Measurements from ENCODE around the gene MSX1.

The MSX1 gene

GRCh38 chr4:4871242-4871572 is 11.7 kb downstream of the MSX1 start:
- no peak for DNase-seq

GRCh38 chr4:4871573-4872313 is 12.3 kb downstream of the MSX1 start:
- no peak for DNase-seq

DNA sequence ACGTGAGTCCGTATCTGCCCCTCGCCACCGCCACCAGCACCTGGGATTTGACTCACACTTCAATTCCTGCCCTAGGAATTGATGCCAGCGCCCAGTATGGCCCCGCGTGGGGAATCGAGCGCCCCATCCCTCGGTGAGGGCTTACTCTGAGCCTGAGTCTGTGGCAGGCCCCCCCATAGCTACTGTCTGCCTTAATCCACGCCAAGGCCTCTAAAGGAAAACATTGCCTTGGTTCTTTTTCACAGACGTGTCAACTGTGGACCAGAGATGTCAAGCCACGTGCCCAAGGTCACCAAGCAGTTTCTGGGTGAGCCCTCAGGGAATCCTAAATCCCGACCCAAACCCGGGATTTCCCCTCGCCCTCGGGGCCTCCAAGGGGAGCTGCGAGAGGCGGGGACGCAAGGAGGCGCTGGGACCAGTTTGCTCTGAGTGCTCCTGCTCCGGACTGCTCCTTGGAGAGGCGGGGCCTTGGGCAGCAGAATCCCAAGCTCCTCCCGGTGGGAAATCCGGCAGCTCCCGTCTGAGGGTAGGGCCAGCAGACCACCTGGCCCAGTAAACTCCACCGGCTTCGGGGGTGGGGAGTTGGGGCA is 12.9 kb downstream of the MSX1 start:
- DNase-seq = no peak

- DNase-seq = no peak
Measured at GRCh38 chr4:4873203-4873602, 13.7 kb downstream of the MSX1 start.

DNA sequence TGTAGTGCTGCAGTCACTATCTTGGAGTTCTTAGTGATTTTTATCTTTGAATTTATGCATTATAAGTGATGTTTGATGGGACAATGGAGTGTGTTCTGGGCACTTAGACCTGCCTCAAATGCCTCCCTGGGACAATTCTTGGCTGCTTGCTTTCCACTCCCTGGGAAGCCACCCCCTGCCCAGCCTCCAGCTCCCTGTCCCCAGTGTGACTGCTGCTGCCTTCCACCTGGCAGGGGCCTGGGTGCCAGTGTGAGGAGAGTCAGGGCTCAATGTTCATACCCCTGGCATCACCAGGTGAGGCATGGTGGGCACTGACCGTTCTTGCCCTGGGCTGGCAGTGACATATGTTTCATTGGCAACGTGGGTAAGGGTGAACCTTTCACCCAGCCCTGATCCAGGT is 14.8 kb downstream of the MSX1 start:
- no peak for DNase-seq

DNA sequence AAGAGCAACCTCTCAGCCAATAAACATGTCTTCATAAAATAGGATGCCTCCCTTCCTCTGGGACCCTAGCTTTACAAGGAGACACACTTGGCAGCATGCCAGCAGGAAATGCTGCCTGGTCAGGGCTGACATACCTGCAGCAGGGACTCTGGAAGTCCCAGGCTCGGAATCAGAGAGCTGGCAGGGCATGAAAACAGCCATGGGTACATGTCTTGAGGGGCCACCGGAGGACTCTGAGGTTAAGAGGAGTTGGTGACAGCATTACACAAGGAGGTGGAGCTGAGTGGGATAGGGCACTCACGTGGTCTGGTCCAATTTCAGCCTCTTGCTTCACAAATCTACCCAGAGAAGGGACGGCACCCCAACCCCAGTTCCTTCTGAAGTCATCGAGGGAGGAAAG is 15.7 kb downstream of the MSX1 start:
- DNase-seq = no peak

DNA sequence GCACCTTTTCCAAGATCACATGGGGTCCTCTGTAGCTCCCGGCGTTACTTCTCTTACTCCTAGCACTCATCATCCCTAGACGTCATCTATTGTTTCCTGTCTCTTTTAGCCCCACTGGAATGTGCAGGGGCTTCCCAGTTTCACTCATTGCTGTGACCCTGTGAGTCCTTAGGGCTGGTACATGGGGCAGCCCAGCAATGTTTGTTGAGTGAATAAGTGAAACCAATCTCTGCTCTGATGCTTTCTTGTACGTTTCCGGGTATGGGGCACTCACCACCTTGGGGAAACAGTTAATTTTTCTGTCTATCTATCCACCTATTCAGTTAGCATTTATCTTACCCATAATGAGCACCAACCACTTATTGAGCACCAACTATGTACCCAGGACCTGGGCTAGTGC is 16.1 kb downstream of the MSX1 start:
- DNase-seq = no peak

GRCh38 chr4:4876945-4877661 is 17.6 kb downstream of the MSX1 start:
- DNase-seq = no peak

DNA sequence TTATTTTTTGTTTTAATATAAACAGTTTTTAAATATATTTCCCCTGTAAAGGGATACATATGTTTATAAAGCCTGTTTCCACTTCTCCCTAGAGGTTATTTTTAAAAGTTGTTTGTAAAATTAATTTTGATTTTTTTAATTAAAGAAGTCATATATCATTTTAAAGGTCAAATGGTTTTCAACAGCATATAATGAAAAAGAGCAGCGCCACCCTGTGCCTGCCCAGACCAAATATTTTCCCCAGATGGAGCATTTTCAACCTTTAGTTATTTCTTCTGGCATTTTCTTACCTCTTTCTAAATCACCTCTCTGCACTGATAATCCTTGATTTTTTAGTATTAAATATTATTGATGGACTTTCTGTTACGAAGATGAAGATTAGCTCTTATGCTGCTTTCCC is 21.0 kb downstream of the MSX1 start:
- no peak for DNase-seq

GRCh38 chr4:4881432-4881831 is 22.0 kb downstream of the MSX1 start:
- no peak for DNase-seq

- DNase-seq = no peak
Measured at GRCh38 chr4:4884611-4885010, 25.1 kb downstream of the MSX1 start.

DNA sequence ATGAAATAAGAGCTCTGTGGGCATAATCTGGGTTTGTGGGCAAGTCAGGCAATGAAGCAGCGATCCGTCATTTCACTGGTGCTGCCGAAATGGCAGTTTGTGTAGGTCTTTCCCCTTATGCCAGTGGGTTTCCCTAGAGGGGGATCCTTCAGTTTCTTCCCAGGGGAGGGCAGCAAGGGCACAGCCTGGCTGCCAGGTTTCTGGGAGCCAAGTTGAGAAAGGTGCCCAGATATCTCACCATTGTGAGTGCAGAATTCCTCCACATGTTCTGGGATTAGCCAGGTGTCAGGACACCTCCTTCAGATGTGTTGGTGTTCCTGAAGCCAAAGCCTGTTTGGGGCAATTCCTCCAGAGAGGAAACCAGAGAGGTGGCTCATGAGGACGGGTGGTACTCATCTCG is 28.0 kb downstream of the MSX1 start:
- no peak for DNase-seq

DNA sequence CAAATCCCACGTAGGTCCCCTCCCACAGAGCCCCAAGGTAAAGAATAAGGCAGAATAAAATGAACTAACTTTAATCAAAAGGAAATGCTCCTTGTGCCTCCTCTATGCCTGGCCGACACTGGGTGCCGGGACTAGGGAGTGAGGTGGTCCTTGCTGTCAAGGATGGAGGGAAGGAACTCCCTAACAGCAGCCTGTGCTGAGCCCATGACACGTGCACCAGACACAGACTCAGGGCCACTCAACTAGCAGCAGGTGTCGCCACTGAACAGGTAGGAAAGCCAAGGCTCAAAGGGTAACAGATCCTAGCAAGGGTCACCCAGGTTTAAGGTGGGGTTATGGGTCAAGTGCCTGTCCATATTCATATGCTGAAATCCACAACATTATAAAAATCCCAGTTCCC is 29.2 kb downstream of the MSX1 start:
- DNase-seq = no peak

DNA sequence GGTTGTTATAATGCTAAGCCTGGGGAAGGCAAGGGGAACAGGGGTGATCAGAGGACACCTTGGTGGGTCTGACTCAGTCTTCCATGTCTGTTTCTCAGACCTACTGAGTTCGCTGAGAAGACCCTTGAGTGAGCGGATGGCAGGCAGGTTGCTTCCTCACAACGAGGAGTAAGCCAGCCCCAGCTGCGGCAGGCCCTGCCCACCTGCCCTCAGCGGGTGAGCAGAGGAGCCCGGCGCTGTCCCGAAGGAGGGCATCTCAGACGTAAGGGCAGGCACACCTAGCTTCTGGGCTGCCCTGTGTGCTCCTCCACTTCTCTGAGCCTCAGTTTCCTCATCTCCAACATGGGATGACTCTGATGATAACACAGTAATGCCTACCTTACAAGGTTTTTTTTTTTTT is 30.3 kb downstream of the MSX1 start:
- no peak for DNase-seq

DNA sequence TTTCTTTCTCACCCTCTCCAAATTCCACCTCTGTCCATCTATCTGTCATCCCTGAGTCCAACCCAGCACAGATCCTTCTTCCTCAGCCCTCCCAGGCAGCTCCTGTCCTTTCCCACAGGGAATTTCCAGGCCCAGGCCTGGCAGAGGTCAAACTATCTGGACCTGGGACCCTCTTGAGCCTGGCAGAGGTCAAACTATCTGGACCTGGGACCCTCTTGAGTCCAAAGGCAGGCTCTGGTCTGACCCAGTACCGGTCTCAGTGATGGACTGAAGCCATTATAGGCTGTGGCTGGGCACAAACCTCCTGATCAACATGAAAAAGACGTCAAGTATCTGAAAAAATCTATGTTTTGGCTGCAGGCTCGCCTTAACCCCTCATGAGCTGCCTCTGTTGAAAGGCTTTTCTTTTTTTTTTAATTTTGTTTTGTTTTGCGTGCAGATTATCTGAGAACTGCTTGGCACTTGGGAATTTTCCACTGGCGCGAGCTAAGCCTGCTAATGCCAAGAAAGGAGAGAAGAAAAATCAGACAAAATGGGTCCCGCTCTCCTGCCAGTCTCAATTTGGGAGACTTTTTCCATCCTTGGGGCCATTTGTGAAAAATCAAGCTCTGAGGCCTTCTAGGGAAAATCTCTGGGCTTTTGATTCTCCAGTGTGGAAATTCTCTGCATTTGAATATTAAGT is 31.2 kb downstream of the MSX1 start:
- DNase-seq = no peak

DNA sequence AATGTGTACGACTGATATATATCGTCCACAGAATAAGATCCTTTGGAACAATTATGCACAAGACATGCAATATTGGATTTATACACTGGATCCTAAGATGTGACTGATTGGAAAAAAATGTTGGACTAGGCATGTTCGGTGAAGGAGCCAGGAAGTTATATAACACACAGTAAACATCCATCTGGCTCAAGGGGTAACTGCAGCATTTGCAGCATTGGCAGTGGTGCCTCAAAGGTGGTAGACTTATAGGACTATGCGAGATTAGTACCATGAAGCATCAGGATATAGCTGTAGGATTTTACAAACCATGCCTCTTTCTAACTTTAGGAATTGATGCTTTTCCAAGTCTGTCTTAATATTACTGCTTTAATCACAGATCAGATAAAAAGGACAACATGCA is 34.3 kb downstream of the MSX1 start:
- no peak for DNase-seq

GRCh38 chr4:4899202-4899925 is 39.9 kb downstream of the MSX1 start:
- no peak for DNase-seq

DNA sequence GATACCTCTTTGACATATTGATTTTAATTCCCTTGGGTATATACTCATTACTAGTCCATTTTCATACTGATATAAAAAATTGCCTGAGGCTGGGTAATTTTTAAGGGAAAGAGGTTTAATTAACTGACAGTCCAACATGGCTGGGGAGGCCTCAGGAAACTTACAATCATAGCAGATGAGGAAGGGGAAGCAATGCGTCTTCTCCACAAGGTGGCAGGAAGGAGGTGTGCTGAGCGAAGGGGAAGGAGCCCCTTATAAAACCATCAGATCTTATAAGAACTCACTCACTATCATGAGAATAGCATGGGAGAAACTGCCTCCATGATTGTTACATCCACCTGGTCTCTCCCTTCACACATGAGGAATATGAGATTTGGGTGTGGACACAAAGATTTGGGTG is 42.4 kb downstream of the MSX1 start:
- DNase-seq = no peak

- no peak for DNase-seq
Measured at GRCh38 chr4:4912155-4912554, 52.7 kb downstream of the MSX1 start.

DNA sequence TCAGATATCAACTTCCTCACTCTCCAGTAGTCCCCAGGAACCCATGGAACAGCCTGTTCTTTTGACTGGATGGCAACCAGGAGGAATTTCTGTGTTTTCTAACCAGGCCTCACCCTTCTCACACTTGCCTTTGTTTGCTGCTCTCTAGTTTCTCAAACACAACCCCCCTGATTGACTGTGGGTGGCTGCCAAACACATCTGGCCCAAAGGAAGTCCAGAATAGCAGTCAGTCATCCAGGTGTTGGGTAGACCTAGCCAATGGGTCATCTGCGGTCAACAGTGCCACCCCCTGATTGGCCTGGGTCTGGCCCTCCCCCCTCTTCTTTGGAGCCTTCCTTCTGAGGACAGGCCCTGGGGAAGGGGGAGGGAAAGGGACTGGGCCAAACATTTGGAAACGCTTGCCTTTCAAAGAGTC is 53.7 kb downstream of the MSX1 start:
- peak; percentile 59 for DNase-seq

All from right hindlimb (tissue), 1 donor.